Vagina (tissue), 2 donors: ENCODE data around the gene CDC14B. TPM values are rescaled to one million over a fixed set of nuclear protein-coding genes. Genes with fewer than 3 reads are reported as not detected.

Source experiments
- DNase-seq, 2 donors: peaks; one replicate each; pipeline ENCODE4 v3.0.0-alpha.2; 2017; ENCODE audit errors: extremely low spot score in 2 of 2
- H3K27ac ChIP-seq: fragments of 200-600 bp; sonication (generic); one replicate; pipeline ENCODE4 v1.5.1; 2019
- H3K27me3 ChIP-seq: fragments of 200-600 bp; sonication (generic); one replicate; pipeline ENCODE4 v1.5.1; 2019
- H3K36me3 ChIP-seq, 2 donors: fragments of 200-600 bp; sonication (generic); one replicate each; pipeline ENCODE4 v1.5.1; 2017 to 2019
- H3K4me1 ChIP-seq: fragments of 200-600 bp; sonication (generic); one replicate; pipeline ENCODE4 v1.5.1; 2019
- H3K4me3 ChIP-seq, 2 donors: fragments of 200-600 bp; sonication (generic); 1 replicate in 1 of 2; 2 replicates in 1 of 2; pipeline ENCODE4 v1.5.1; 2016 to 2019
- H3K9me3 ChIP-seq: fragments of 200-600 bp; sonication (generic); one replicate; pipeline ENCODE4 v1.5.1; 2019
- POLR2A ChIP-seq, 2 donors: fragments of 450-650 bp; IDR thresholded peaks; one replicate each; pipeline ENCODE4 v1.6.1; 2017; ENCODE audit warnings: antibody characterized with exemption in 2 of 2, mild to moderate bottlenecking in 2 of 2, moderate library complexity in 2 of 2
- POLR2AphosphoS5 ChIP-seq, 2 donors: sonication (generic); formaldehyde crosslinking; IDR thresholded peaks; one replicate each; pipeline ENCODE4 v1.9.0; 2017; ENCODE audit warnings: antibody characterized with exemption in 2 of 2, mild to moderate bottlenecking in 2 of 2, low read depth in 1 of 2; ENCODE audit not compliant: insufficient read depth in 1 of 2
- intact Hi-C: fragments of 100-400 bp; cut with DNase I; formaldehyde crosslinking; loops from one replicate; pipeline ENCODE4 v1.15.1; 2023
- total RNA-seq: library from RNA; depleted of rRNA; stranded (reverse); fragments of >200 nt; gene quantifications from one replicate; pipeline ENCODE4 v1.2.3, GENCODE V29; 2016
- TF ChIP-seq, protein P1 (sequence below), 3 experiments: fragments of 450-650 bp in 2 of 3; fragments of 200-600 bp in 1 of 3; sonication (generic) in 1 of 3; IDR thresholded peaks; one replicate each; pipeline ENCODE4 v1.5.1; 2017 to 2019; ENCODE audit warnings: antibody characterized with exemption in 3 of 3, mild to moderate bottlenecking in 2 of 3, moderate library complexity in 2 of 3

Gene CDC14B
- total RNA-seq, 1 donor from 2014 or later = 15.7 TPM

DNA sequence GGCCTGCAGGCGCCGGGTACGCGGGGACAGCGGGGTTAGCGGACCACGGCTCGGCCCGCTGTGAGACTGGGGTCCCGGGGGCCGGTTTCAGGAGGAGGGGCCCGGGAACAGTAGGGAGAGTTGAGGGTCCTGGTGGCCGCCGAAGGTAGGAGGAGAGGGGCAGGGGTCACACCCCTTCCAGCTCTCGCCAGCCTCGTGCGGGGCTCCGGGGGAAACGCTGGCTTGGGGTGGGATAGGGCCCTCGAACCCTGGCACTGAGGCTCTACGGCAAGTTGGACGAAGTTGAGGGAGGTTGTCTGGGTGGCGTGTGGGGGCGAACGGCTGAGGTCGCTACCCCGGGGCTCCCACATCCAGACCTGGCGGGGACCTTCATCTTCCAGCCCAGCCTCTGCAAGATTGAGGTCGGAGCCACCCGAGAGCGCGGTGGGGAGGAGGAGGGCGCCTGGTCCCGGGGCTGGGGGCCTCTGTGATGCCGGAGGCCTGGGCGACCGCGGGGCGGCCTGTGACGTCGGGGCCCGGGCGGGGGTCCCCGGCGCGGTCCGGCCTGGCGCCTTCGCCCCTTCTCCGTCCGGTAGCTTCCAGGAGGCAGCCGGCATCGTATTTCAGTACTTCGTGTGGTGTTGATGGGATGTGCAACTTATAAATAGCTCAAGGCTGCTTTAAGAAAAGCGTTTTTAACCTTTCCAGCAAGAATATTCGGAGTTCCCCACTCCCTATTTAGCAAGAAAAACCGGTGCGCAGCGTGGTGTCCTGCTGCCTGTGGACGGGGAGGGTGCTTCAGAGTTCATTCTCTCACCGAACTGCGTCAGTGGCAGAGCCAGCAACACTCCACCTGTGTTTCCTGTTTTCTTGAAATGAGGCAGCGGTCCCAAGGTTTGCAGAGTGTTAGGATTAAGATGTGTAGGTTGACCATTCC lies 168.8 kb downstream of the CDC14B start:
- Histone ChIP-seq H3K9me3 (no peaks in the 10 kb centered on the region), H3K27me3 (no peaks in the 10 kb centered on the region), H3K36me3 (no peaks in the 10 kb centered on the region), H3K4me3 (peak overlapping the region; percentile 69 to 92), H3K27ac (peak overlapping the region; percentile 82), H3K4me1 (peaks cover 18% of the 10 kb centered on the region)
- intact Hi-C loops = loop anchor here (10.0 kb wide), 1 partner anchor 114 kb away; no protein-coding TSS in a partner anchor
- DNase-seq = peak in 1 of 2 donors; percentile 81
- no peak for TF ChIP-seq POLR2AphosphoS5 (IDR thresholded peaks at IDR 0.05; ENCODE audit: insufficient read depth in 1 of 2, low read depth in 1 of 2)
- TF ChIP-seq, protein P1, sequence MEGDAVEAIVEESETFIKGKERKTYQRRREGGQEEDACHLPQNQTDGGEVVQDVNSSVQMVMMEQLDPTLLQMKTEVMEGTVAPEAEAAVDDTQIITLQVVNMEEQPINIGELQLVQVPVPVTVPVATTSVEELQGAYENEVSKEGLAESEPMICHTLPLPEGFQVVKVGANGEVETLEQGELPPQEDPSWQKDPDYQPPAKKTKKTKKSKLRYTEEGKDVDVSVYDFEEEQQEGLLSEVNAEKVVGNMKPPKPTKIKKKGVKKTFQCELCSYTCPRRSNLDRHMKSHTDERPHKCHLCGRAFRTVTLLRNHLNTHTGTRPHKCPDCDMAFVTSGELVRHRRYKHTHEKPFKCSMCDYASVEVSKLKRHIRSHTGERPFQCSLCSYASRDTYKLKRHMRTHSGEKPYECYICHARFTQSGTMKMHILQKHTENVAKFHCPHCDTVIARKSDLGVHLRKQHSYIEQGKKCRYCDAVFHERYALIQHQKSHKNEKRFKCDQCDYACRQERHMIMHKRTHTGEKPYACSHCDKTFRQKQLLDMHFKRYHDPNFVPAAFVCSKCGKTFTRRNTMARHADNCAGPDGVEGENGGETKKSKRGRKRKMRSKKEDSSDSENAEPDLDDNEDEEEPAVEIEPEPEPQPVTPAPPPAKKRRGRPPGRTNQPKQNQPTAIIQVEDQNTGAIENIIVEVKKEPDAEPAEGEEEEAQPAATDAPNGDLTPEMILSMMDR (IDR thresholded peaks at IDR 0.05) = no peak
- no peak for TF ChIP-seq POLR2A (IDR thresholded peaks at IDR 0.05)

Other genes starting within 250 kb of the CDC14B start
- gene SLC35D2, start 236.1 kb downstream of the CDC14B start, total RNA-seq = 17.9 TPM
- gene ZNF367, start 201.5 kb downstream of the CDC14B start, total RNA-seq = 0.74 TPM
- gene HABP4, start 169.7 kb downstream of the CDC14B start, total RNA-seq = 17.2 TPM
- 15.0 TPM for gene PRXL2C, start 35.5 kb upstream of the CDC14B start, total RNA-seq
- 10.6 TPM for gene ZNF510, start 158.2 kb upstream of the CDC14B start, total RNA-seq
- gene ZNF782, start 234.7 kb upstream of the CDC14B start, total RNA-seq = 16.9 TPM